K562 (cell line): ENCODE measurements around the gene TACSTD2. TPM values are rescaled to one million over a fixed set of nuclear protein-coding genes. Genes with fewer than 3 reads are reported as not detected.
A peak's percentile ranks its signal among the peaks of the same experiment; 100 is the strongest.

Experiments
- ATAC-seq: fragments of 200-7000 bp; cut with Tn5 transposase; 3 replicates; pipeline ENCODE4 v1.9.1; 2020; ENCODE audit warnings: moderate library complexity
- Bru-seq: library from RNA; stranded (reverse); fragments of 400-500 nt; gene quantifications from one replicate; lab custom pipeline; 2021; lab: Mats Ljungman, UMichigan
- BruChase-seq, 2 experiments: library from RNA; stranded (reverse); fragments of 400-500 nt; gene quantifications; one replicate each; lab custom pipeline; 2021; lab: Mats Ljungman, UMichigan
- BruUV-seq: library from RNA; stranded (reverse); fragments of 400-500 nt; replicated peaks from 2 replicates; lab custom pipeline; 2021; lab: Mats Ljungman, UMichigan
- CTCF ChIA-PET: fragments of 300-600 bp; formaldehyde crosslinking; extraction: SDS; loops from one replicate; lab custom pipeline; 2021; ENCODE audit warnings: low intra/inter-chr PET ratio; lab: Yijun Ruan, JAX
- POLR2A ChIA-PET: fragments of 300-600, 350-650 bp; sonication (Branson Sonifier 250); formaldehyde crosslinking; extraction: SDS; loops from one replicate; lab custom pipeline; 2021; ENCODE audit warnings: antibody characterized with exemption, inconsistent platforms; lab: Yijun Ruan, JAX
- DNase-seq, 4 experiments: peaks; one replicate each; pipeline versions ENCODE4 v3.0.0 to v3.0.0-alpha.2; 2011 to 2018; ENCODE audit warnings: low spot score in 3 of 4, mixed read lengths in 3 of 4; ENCODE audit errors: extremely low read depth in 1 of 4
- FAIRE-seq: peaks from 2 replicates; lab custom pipeline; 2011; peaks lifted over from hg19 to GRCh38; lab: Jason Lieb, UNC
- H2AFZ ChIP-seq: 2 replicates; pipeline ENCODE4 v1.6.0; 2011; ENCODE audit warnings: low read depth, low read length, control low read depth, inconsistent platforms
- H3K27ac ChIP-seq: fragments of 200-600 bp; 3 replicates; pipeline ENCODE4 v1.8.0; 2011; ENCODE audit warnings: low read depth, mild to moderate bottlenecking, control low read depth, inconsistent platforms, low read length, moderate library complexity, mixed read lengths; ENCODE audit errors: extremely low read depth
- H3K27me3 ChIP-seq, 2 experiments: fragments of 300-600 bp in 1 of 2; 2 replicates in 1 of 2; 3 replicates in 1 of 2; pipeline versions ENCODE4 v1.6.0 to v1.8.0; 2011; ENCODE audit warnings: inconsistent platforms in 2 of 2, low read length in 2 of 2, mild to moderate bottlenecking in 1 of 2, mixed read lengths in 1 of 2, moderate library complexity in 1 of 2; ENCODE audit not compliant: control insufficient read depth in 2 of 2, insufficient read depth in 2 of 2
- H3K36me3 ChIP-seq: fragments of 300-600 bp; 3 replicates; pipeline ENCODE4 v1.8.0; 2011; ENCODE audit warnings: mild to moderate bottlenecking, low read length, inconsistent platforms; ENCODE audit not compliant: control insufficient read depth, insufficient read depth
- H3K4me1 ChIP-seq, 2 experiments: fragments of 200-600 bp in 1 of 2; replicated peaks in 1 of 2; 2 replicates in 1 of 2; 3 replicates in 1 of 2; pipeline versions ENCODE4 v1.5.1 to v1.8.0; 2011; ENCODE audit warnings: inconsistent platforms in 2 of 2, low read length in 2 of 2, mild to moderate bottlenecking in 1 of 2, mixed read lengths in 1 of 2, moderate library complexity in 1 of 2; ENCODE audit not compliant: control insufficient read depth in 2 of 2, insufficient read depth in 2 of 2
- H3K4me2 ChIP-seq: 2 replicates; pipeline ENCODE4 v1.6.1; 2011; ENCODE audit warnings: low read length, control low read depth, inconsistent platforms, mixed read lengths; ENCODE audit not compliant: insufficient read depth
- H3K4me3 ChIP-seq: fragments of 200-600 bp; sonication (generic), shearing (Covaris generic); 2 replicates; pipeline ENCODE4 v1.5.1; 2016; ENCODE audit warnings: control low read depth, inconsistent platforms
- H3K79me2 ChIP-seq: fragments of 200-600 bp; 3 replicates; pipeline ENCODE4 v1.8.0; 2011; ENCODE audit warnings: low read length, inconsistent platforms; ENCODE audit not compliant: control insufficient read depth, insufficient read depth
- H3K9ac ChIP-seq, 2 experiments: 2 replicates each; pipeline versions ENCODE4 v1.6.0 to v1.6.1; 2011; ENCODE audit warnings: low read depth in 2 of 2, low read length in 2 of 2, control low read depth in 1 of 2, inconsistent platforms in 1 of 2, mild to moderate bottlenecking in 1 of 2, mixed read lengths in 1 of 2; ENCODE audit not compliant: insufficient read depth in 1 of 2
- H3K9me1 ChIP-seq: one replicate; pipeline ENCODE4 v1.6.0; 2011; ENCODE audit warnings: inconsistent platforms, mild to moderate bottlenecking, low read length, moderate library complexity; ENCODE audit not compliant: control insufficient read depth, insufficient read depth
- H3K9me3 ChIP-seq: replicated peaks from 2 replicates; pipeline ENCODE4 v1.5.1; 2011; ENCODE audit warnings: low read depth, low read length, inconsistent platforms; ENCODE audit not compliant: control insufficient read depth, insufficient read depth
- H4K20me1 ChIP-seq: replicated peaks from 2 replicates; pipeline ENCODE4 v1.6.1; 2011; ENCODE audit warnings: low read length, inconsistent platforms, mixed read lengths; ENCODE audit not compliant: control insufficient read depth, insufficient read depth
- ZFP1 ChIP-seq: fragments of 450-650 bp; formaldehyde crosslinking; IDR thresholded peaks from 2 replicates; pipeline ENCODE4 v1.4.0; 2020; ENCODE audit warnings: mild to moderate bottlenecking, mixed read lengths
- WGBS: fragments of 100-300 bp; shearing (Covaris generic); methylation state at CpG from one replicate; pipeline ENCODE4 v1.1.6; 2016; ENCODE audit warnings: low coverage, mixed read lengths; ENCODE audit not compliant: insufficient coverage; ENCODE audit errors: missing lambda C conversion rate; 5-methylcytosine and 5-hydroxymethylcytosine counted together
- in situ Hi-C: fragments of 300-500 bp; cut with MboI; formaldehyde crosslinking; loops from 4 replicates; pipeline ENCODE4 v1.15.0; 2018; ENCODE audit warnings: inconsistent platforms, mixed read lengths
- intact Hi-C: fragments of 100-400 bp; cut with micrococcal nuclease; formaldehyde crosslinking; loops from 2 replicates; pipeline ENCODE4 v1.14.2; 2022
- long read RNA-seq, 3 experiments: library from polyadenylated mRNA in 2 of 3; library from RNA in 1 of 3; unstranded in 2 of 3; stranded (forward) in 1 of 3; transcript quantifications; one replicate each; pipeline ENCODE4 v2.0.0, GENCODE V29; 2019 to 2022
- polyA minus RNA-seq, 3 experiments: library from RNA; depleted of rRNA, polyadenylated mRNA; stranded (reverse); fragments of >200 nt; gene quantifications; 2 replicates each; pipeline ENCODE4 v1.2.3, GENCODE V29; 2011
- polyA plus RNA-seq, 8 experiments: library from polyadenylated mRNA; depleted of rRNA in 4 of 8; stranded (reverse) in 5 of 8; unstranded in 3 of 8; fragments of >200 nt; fragmentation: Nextera tagmentation in 2 of 8; fragmentation: Illumina TruSeq in 1 of 8; extraction: Ambion mirVana in 2 of 8; extraction: Trizol in 1 of 8; gene quantifications; 2 replicates each; pipeline versions ENCODE4 v1.2.1 to v1.2.3, GENCODE V29; 2011 to 2014; ENCODE audit warnings: inconsistent platforms in 1 of 8, missing spikeins in 1 of 8
- total RNA-seq, 7 experiments: library from RNA; depleted of rRNA in 6 of 7; stranded (reverse); fragments of >200 nt in 6 of 7; fragmentation: Illumina TruSeq in 2 of 7; extraction: Trizol in 2 of 7; gene quantifications; 2 replicates each; pipeline versions ENCODE4 v1.2.1 to v1.2.3, GENCODE V29; 2011 to 2021; ENCODE audit warnings: low replicate concordance in 1 of 7
- TF ChIP-seq, protein P1 (sequence below): fragments of 250-450 bp; sonication (Bioruptor Pico); IDR thresholded peaks from 2 replicates; pipeline ENCODE4 v1.8.0; 2021; ENCODE audit warnings: borderline replicate concordance, mild to moderate bottlenecking, moderate library complexity; ENCODE audit not compliant: poor library complexity, severe bottlenecking
- TF ChIP-seq, protein P2 (sequence below): sonication (generic); formaldehyde crosslinking; IDR thresholded peaks from 2 replicates; pipeline ENCODE4 v1.8.1; 2023; ENCODE audit warnings: mild to moderate bottlenecking, missing genetic modification reagents

The TACSTD2 gene, protein sequence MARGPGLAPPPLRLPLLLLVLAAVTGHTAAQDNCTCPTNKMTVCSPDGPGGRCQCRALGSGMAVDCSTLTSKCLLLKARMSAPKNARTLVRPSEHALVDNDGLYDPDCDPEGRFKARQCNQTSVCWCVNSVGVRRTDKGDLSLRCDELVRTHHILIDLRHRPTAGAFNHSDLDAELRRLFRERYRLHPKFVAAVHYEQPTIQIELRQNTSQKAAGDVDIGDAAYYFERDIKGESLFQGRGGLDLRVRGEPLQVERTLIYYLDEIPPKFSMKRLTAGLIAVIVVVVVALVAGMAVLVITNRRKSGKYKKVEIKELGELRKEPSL
- not detected in 2 replicates for total RNA-seq (2011; cell fraction: chromatin; rRNA removed; ENCODE audit: low replicate concordance)
- total RNA-seq (2011; cell fraction: nucleolus; rRNA removed) = not detected in 2 replicates
- total RNA-seq (2011; cell fraction: nucleoplasm; rRNA removed) = not detected in 2 replicates
- total RNA-seq (2014; rRNA removed) = not detected in 2 replicates
- total RNA-seq (2014; rRNA removed; fragmentation: Illumina TruSeq; extraction: Trizol) = not detected in 2 replicates
- not detected in 2 replicates for total RNA-seq (2015; rRNA removed; fragmentation: Illumina TruSeq; extraction: Trizol)
- 0.16 and 0.31 TPM in 2 replicates for total RNA-seq (2021)
- 0.04 and 0.07 TPM in 2 replicates for polyA plus RNA-seq (2011; rRNA removed)
- 0.04 TPM in 2 replicates for polyA plus RNA-seq (2011; cell fraction: cytosol; rRNA removed)
- 0.09 and 0.22 TPM in 2 replicates for polyA plus RNA-seq (2011; cell fraction: nucleus; rRNA removed)
- polyA plus RNA-seq (2012) = not detected in 2 replicates
- polyA plus RNA-seq (2014; fragmentation: Illumina TruSeq; extraction: Trizol) = not detected in 2 replicates
- polyA plus RNA-seq (2014; fragmentation: Nextera tagmentation; extraction: Ambion mirVana) = not detected
- polyA plus RNA-seq (2014; rRNA removed) = not detected in 2 replicates
- not detected in 2 replicates for polyA minus RNA-seq (2011; rRNA and poly(A)+ RNA removed)
- polyA minus RNA-seq (2011; cell fraction: cytosol; rRNA and poly(A)+ RNA removed) = not detected in 2 replicates
- polyA minus RNA-seq (2011; cell fraction: nucleus; rRNA and poly(A)+ RNA removed) = not detected in 2 replicates
- not detected for Bru-seq, nascent RNA
- BruChase-seq, experiment 1, labeled RNA remaining after a 2-hour chase = percentile 10 among the genes with signal in this experiment
- not detected for BruChase-seq, experiment 2, labeled RNA remaining after a 6-hour chase
- long read RNA-seq, experiment 1 = 0 reads
- long read RNA-seq, experiment 2 = 0 reads
- long read RNA-seq, experiment 3 = 0 reads

DNA sequence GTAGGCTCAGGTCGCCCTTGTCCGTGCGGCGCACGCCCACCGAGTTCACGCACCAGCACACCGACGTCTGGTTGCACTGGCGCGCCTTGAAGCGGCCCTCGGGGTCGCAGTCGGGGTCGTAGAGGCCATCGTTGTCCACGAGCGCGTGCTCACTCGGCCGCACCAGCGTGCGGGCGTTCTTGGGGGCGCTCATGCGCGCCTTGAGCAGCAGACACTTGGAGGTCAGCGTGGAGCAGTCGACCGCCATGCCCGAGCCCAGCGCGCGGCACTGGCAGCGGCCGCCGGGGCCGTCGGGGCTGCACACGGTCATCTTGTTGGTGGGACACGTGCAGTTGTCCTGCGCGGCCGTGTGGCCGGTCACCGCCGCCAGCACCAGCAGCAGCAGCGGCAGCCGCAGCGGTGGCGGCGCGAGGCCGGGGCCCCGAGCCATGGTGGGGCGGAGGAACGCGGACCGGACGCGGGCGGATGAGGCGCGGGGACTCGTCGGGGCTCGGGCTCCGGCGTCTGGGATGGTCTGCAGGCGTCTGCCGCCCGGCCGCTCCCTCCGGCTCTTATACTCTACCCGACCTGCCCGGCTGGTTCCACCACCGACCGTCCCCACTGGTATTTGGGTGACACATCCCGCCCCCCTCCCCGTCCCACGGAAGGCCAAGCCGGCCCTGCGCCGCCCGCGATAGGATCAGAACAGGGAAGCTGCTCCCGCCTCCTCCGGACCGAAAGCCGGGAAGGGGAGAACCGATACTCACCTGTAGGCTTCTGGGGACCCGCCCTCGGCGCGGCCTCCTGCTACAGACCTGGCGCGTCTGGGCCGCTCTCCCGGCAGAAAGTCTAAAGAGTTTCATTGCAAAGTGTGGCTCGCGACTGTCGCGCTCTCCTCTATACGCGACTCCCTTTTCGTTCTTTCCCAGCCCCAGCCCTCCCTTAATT is at the start of gene TACSTD2:
TSS of gene TACSTD2 (minus strand) at position 526 of the 927 bp plus-strand sequence. CDS start at position 430, 96 bp downstream.
- no peaks in the 10 kb centered on the region for H3K9me1 ChIP-seq
- POLR2A ChIA-PET = no interaction called here
- peak within 1 kb of the TSS; percentile 59 for H2AFZ ChIP-seq
- TF ChIP-seq, protein P1, sequence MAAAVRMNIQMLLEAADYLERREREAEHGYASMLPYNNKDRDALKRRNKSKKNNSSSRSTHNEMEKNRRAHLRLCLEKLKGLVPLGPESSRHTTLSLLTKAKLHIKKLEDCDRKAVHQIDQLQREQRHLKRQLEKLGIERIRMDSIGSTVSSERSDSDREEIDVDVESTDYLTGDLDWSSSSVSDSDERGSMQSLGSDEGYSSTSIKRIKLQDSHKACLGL (CRISPR knock-in tag) = no peak
- TF ChIP-seq, protein P2, sequence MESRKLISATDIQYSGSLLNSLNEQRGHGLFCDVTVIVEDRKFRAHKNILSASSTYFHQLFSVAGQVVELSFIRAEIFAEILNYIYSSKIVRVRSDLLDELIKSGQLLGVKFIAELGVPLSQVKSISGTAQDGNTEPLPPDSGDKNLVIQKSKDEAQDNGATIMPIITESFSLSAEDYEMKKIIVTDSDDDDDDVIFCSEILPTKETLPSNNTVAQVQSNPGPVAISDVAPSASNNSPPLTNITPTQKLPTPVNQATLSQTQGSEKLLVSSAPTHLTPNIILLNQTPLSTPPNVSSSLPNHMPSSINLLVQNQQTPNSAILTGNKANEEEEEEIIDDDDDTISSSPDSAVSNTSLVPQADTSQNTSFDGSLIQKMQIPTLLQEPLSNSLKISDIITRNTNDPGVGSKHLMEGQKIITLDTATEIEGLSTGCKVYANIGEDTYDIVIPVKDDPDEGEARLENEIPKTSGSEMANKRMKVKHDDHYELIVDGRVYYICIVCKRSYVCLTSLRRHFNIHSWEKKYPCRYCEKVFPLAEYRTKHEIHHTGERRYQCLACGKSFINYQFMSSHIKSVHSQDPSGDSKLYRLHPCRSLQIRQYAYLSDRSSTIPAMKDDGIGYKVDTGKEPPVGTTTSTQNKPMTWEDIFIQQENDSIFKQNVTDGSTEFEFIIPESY = peak; percentile 92
- TF ChIP-seq ZFP1 (CRISPR knock-in tag) = no peak
- CTCF ChIA-PET = no interaction called here
- H3K4me1 ChIP-seq = peaks cover 0 to 11% of the 10 kb centered on the region in 2 experiments; a peak in 1 of 5 replicates
- no peak within 1 kb of the TSS for H3K4me3 ChIP-seq
- no peaks in the 10 kb centered on the region for H3K79me2 ChIP-seq
- intact Hi-C loops = no loop called here
- DNase-seq (no peak), FAIRE-seq (no peak), ATAC-seq (no peak)
- no TSS peak for BruUV-seq
- 86% methylated on average over 45 of the region's 107 CpGs for WGBS
- peaks cover 2 to 5% of the 10 kb centered on the region in 2 experiments; a peak in 1 of 5 replicates for H3K27me3 ChIP-seq
- in situ Hi-C loops = no loop called here
- no peaks in the 10 kb centered on the region for H4K20me1 ChIP-seq
- H3K9ac ChIP-seq = no peak within 1 kb of the TSS
- no peaks in the 10 kb centered on the region for H3K36me3 ChIP-seq
- H3K27ac ChIP-seq = no peak within 1 kb of the TSS
- H3K9me3 ChIP-seq = no peaks in the 10 kb centered on the region
- no peak within 1 kb of the TSS for H3K4me2 ChIP-seq
